KMS-11 (cell line): ENCODE data around the gene CTTNBP2.

ENCODE experiments used
- H2AFZ ChIP-seq: fragments of 200-600 bp; sonication (generic); 2 replicates; pipeline ENCODE4 v1.6.1; 2016; ENCODE audit warnings: antibody characterized with exemption, mixed run types, low read depth
- H3K27ac ChIP-seq: fragments of 200-600 bp; sonication (generic); 2 replicates; pipeline ENCODE4 v1.6.1; 2016; ENCODE audit warnings: mild to moderate bottlenecking, mixed run types
- H3K27me3 ChIP-seq: fragments of 200-600 bp; sonication (generic); 2 replicates; pipeline ENCODE4 v1.6.1; 2017; ENCODE audit warnings: mild to moderate bottlenecking, low read depth, mixed run types, moderate library complexity; ENCODE audit not compliant: insufficient read depth
- H3K36me3 ChIP-seq: fragments of 200-600 bp; sonication (generic); 2 replicates; pipeline ENCODE4 v1.6.1; 2017; ENCODE audit warnings: mild to moderate bottlenecking, mixed run types; ENCODE audit not compliant: insufficient read depth
- H3K4me1 ChIP-seq: fragments of 200-600 bp; sonication (generic); 2 replicates; pipeline ENCODE4 v1.6.1; 2016; ENCODE audit warnings: mild to moderate bottlenecking, low read depth, mixed run types; ENCODE audit not compliant: poor library complexity, severe bottlenecking
- H3K4me2 ChIP-seq: fragments of 200-600 bp; sonication (generic); 2 replicates; pipeline ENCODE4 v1.7.0; 2016; ENCODE audit warnings: mild to moderate bottlenecking, mixed run types
- H3K4me3 ChIP-seq: fragments of 200-600 bp; sonication (generic); IDR thresholded peaks from 2 replicates; pipeline ENCODE4 v1.6.1; 2017; ENCODE audit warnings: low read depth, low read length, mixed read lengths; ENCODE audit not compliant: insufficient read depth
- H3K79me2 ChIP-seq: fragments of 200-600 bp; sonication (generic); 2 replicates; pipeline ENCODE4 v1.6.1; 2016; ENCODE audit warnings: low read depth, mixed run types; ENCODE audit not compliant: insufficient read depth
- H3K9ac ChIP-seq: fragments of 200-600 bp; sonication (generic); 2 replicates; pipeline ENCODE4 v1.6.1; 2016; ENCODE audit warnings: mild to moderate bottlenecking, mixed run types
- H4K20me1 ChIP-seq: fragments of 200-600 bp; sonication (generic); 2 replicates; pipeline ENCODE4 v1.6.1; 2016; ENCODE audit warnings: mild to moderate bottlenecking, mixed run types; ENCODE audit not compliant: insufficient read depth
- TF ChIP-seq, protein P1 (sequence below): fragments of 200-600 bp; sonication (generic); conservative IDR thresholded peaks from 2 replicates; pipeline ENCODE4 v1.6.1; 2017; ENCODE audit warnings: low read depth, mild to moderate bottlenecking, antibody characterized with exemption, low read length, moderate library complexity, mixed read lengths

Gene CTTNBP2

DNA sequence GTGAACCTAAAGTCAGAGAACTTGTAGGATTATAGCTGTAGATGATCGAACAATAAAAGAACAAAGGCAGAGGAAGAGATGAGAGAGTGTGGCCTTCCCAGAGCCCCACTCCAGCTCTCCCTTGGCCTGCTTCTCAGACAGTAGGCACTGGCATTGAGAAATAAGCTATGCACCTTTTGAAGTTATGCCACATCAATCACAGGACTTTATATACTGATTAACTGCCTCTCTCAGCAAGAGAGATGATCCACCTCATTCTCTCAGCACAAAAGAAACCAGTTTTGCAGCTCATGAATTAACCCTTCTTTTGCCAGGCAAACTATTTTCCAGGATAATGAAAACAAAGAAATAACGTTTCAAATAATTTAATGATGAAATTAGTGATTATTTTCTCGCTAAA, 22.0 kb upstream of the CTTNBP2 start:
- Histone ChIP-seq H3K9ac (no peak overlapping the region), H3K4me2 (no peak overlapping the region), H4K20me1 (no peaks in the 10 kb centered on the region), H3K79me2 (no peaks in the 10 kb centered on the region), H3K4me1 (no peaks in the 10 kb centered on the region), H3K27ac (no peak overlapping the region), H3K4me3 (no peak overlapping the region), H2AFZ (no peak overlapping the region), H3K36me3 (no peaks in the 10 kb centered on the region), H3K27me3 (no peaks in the 10 kb centered on the region)
- TF ChIP-seq, protein P1, sequence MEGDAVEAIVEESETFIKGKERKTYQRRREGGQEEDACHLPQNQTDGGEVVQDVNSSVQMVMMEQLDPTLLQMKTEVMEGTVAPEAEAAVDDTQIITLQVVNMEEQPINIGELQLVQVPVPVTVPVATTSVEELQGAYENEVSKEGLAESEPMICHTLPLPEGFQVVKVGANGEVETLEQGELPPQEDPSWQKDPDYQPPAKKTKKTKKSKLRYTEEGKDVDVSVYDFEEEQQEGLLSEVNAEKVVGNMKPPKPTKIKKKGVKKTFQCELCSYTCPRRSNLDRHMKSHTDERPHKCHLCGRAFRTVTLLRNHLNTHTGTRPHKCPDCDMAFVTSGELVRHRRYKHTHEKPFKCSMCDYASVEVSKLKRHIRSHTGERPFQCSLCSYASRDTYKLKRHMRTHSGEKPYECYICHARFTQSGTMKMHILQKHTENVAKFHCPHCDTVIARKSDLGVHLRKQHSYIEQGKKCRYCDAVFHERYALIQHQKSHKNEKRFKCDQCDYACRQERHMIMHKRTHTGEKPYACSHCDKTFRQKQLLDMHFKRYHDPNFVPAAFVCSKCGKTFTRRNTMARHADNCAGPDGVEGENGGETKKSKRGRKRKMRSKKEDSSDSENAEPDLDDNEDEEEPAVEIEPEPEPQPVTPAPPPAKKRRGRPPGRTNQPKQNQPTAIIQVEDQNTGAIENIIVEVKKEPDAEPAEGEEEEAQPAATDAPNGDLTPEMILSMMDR, result no peak

DNA sequence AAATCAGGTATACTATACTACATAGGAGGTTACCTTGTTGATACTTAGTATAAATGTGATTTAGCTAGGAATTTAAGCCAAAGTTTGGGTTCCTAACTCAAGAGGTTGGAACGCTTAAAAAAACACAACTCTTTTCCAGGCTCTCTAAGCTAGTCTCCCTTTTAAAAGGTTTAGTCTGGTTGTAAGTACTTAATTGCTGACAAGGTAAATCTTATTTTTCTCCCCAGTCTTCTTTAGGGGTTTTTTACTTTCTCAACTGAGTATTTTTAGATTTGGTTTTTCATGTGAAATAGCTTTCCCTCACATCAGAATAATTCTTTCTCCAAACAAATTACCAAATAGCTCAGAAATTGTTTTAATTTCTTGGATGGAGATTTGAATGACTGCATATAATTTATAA, 20.8 kb upstream of the CTTNBP2 start:
- Histone ChIP-seq H4K20me1 (no peaks in the 10 kb centered on the region), H3K4me1 (no peaks in the 10 kb centered on the region), H3K27ac (no peak overlapping the region), H3K79me2 (no peaks in the 10 kb centered on the region), H3K4me3 (no peak overlapping the region), H3K27me3 (no peaks in the 10 kb centered on the region), H3K4me2 (no peak overlapping the region), H2AFZ (no peak overlapping the region), H3K9ac (no peak overlapping the region), H3K36me3 (no peaks in the 10 kb centered on the region)
- TF ChIP-seq, protein P1, result no peak

DNA sequence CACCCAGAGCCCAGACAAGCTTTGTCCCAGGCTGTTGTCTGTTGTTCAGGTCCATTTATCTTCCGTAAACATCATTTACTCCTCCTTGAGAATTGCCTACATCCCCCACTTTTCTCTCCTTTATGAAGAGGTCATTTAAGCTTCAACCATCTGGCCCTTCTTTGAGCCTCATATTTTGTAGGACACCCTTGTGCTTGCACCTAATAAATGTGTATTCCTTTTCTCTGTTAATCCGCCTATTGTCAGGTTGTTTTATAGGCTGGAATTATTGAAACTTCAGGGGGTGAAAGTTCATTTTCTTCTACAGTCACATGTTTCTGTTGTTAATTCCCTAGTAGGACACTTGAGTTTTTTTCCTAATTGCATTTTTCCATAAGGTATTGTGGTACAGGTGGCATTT, 19.6 kb upstream of the CTTNBP2 start:
- H2AFZ ChIP-seq, result no peak overlapping the region

DNA sequence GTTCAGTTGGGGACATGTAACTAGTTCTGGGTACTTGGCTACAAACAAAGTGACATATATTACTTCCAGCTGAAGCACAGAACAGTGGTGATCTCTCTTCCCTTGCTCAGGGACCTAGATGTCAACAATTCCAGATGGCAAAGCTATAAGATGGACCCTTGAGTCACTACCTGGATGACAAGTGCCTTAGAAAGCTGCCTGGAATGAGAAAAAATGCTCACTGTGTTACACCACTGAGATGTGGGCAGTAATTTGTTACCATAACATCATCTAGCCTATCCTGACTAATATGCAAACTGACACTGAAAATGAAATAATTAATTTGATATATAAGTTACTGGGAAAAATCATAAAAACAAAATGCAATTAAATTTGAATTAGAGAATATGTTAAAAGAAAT, 16.4 kb upstream of the CTTNBP2 start:
- Histone ChIP-seq H3K4me3 (no peak overlapping the region), H3K36me3 (no peaks in the 10 kb centered on the region), H3K27ac (no peak overlapping the region), H4K20me1 (no peaks in the 10 kb centered on the region), H2AFZ (no peak overlapping the region), H3K4me2 (no peak overlapping the region), H3K9ac (no peak overlapping the region), H3K79me2 (no peaks in the 10 kb centered on the region), H3K27me3 (no peaks in the 10 kb centered on the region), H3K4me1 (no peaks in the 10 kb centered on the region)
- TF ChIP-seq, protein P1, result no peak

More for the DNA sequence above, 19.6 kb upstream of the CTTNBP2 start:
- TF ChIP-seq, protein P1, result no peak
- H3K4me1 ChIP-seq, result no peaks in the 10 kb centered on the region
- no peak overlapping the region for H3K4me3 ChIP-seq
- H3K4me2 ChIP-seq, result no peak overlapping the region
- H3K27ac ChIP-seq, result no peak overlapping the region
- no peaks in the 10 kb centered on the region for H3K27me3 ChIP-seq
- no peaks in the 10 kb centered on the region for H4K20me1 ChIP-seq
- H3K36me3 ChIP-seq, result no peaks in the 10 kb centered on the region
- no peaks in the 10 kb centered on the region for H3K79me2 ChIP-seq
- no peak overlapping the region for H3K9ac ChIP-seq

DNA sequence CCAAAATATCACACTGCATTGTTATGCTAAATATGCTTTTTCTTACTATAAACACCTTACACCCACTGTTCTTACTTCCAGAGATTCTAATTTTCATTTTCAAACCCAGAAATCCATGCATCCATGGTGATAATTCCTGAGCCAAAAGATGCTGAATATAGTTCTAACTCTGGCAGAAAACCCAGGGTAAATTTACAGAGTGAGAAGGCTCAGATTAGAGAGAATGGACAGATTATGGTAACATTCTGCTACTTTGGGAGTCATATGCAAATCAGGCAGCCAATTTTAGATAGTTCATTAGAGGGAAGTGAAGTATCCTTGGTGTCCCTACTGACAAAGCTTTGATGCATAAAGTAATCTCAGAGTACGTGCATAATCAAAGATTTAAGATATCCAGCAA, 15.4 kb upstream of the CTTNBP2 start:
- Histone ChIP-seq H4K20me1 (no peaks in the 10 kb centered on the region), H3K4me3 (no peak overlapping the region), H3K36me3 (no peaks in the 10 kb centered on the region), H3K79me2 (no peaks in the 10 kb centered on the region), H3K27me3 (no peaks in the 10 kb centered on the region), H2AFZ (no peak overlapping the region), H3K9ac (no peak overlapping the region), H3K27ac (no peak overlapping the region), H3K4me2 (no peak overlapping the region), H3K4me1 (no peaks in the 10 kb centered on the region)
- TF ChIP-seq, protein P1, result no peak
